GM18951 (cell line): Measurements from ENCODE around the gene PLVAP.

Experiments used
- POLR2A ChIP-seq: IDR thresholded peaks from 4 replicates; pipeline ENCODE4 v1.6.1; 2011; ENCODE audit warnings: mild to moderate bottlenecking; ENCODE audit not compliant: insufficient read length, insufficient read depth; ENCODE audit errors: extremely low read depth
- in situ Hi-C: fragments of 300-500 bp; cut with MboI; formaldehyde crosslinking; loops from one replicate; pipeline ENCODE4 v1.12.0; 2022; ENCODE audit warnings: low sequenced_read_pairs, mixed read lengths, inconsistent platforms; ENCODE audit not compliant: unreplicated experiment

Gene PLVAP

DNA sequence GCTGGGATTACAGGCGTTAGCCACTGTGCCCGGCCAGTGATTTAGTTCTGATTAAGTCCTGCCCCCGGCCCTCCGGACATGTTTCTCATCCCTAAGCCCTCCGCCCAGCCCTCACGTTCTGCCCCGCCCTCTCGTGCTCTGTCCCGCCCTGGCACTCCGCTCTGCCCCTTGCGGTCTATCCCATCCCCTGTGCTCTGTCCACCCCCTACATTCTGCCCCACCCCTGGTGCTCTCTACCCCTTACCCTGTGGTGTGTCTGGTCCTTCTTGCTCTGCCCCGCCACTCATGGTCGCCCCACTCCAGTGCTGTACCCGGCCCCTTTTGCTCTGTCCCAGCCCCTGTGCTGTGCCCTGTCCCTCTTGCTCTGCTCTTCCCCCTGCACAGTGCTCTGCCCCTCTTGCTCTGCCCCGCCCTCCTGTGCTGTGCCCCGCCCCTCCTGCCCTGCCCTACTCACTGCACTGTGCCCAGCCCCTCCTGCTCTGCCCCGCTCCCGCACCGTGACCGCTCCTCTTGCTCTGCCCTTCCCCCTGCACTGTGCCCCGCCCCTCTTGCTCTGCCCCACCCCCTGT, 36.8 kb downstream of the PLVAP start:
- in situ Hi-C loops: no loop called here
- no peak for TF ChIP-seq POLR2A

DNA sequence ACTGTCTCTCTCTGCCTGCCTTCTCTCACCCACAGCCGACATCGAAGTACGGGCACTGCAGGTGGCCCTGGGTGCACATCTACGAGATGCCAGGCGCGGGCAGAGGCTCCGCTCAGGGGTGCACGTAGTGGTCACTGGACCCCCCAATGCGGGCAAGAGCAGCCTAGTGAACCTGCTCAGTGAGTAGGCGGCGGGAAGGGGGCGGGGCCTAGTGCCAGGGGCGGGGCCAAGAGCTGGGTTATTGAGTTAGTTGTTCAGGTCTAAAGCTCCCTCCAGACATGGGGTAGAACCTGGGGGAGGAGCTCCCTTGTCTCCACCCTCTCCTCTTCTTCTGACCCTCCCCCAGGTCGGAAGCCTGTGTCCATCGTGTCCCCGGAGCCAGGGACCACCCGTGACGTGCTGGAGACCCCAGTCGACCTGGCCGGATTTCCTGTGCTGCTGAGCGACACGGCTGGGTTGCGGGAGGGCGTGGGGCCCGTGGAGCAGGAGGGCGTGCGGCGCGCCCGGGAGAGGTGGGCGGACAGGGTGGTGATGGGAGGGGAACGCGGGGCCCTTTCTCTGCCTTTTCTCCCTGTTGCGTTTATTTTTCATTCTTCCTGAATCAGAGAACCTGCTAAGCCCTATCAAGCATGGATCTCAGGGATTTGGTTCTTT, 37.9 kb downstream of the PLVAP start:
- in situ Hi-C loops: no loop called here
- no peak for TF ChIP-seq POLR2A

DNA sequence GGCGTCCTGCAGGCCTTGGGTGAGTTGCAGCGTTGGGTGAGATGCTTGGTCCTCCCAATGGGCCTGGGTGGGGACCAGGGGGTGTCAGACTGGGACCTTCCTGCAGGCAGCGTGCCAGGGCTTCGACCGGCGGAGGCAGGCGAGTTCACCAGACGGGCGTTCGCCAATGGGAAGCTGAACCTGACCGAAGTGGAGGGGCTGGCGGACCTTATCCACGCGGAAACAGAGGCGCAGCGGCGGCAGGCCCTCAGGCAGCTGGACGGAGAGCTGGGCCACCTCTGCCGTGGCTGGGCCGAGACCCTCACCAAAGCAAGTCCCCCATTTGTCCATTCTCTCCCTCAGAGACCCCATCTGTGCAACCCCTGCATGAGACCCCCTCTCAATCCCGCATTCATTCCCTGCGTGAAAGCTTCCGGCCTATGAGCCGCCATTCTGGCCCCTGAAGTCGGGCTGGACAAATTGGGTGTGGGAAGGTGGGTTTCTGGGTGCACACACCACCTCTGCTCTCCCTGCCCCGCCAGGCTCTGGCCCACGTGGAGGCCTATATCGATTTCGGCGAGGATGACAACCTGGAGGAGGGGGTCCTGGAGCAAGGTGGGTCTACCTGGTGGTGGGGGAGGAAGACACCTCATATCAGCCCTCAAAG, 38.6 kb downstream of the PLVAP start:
- in situ Hi-C loops: no loop called here
- TF ChIP-seq POLR2A: no peak

DNA sequence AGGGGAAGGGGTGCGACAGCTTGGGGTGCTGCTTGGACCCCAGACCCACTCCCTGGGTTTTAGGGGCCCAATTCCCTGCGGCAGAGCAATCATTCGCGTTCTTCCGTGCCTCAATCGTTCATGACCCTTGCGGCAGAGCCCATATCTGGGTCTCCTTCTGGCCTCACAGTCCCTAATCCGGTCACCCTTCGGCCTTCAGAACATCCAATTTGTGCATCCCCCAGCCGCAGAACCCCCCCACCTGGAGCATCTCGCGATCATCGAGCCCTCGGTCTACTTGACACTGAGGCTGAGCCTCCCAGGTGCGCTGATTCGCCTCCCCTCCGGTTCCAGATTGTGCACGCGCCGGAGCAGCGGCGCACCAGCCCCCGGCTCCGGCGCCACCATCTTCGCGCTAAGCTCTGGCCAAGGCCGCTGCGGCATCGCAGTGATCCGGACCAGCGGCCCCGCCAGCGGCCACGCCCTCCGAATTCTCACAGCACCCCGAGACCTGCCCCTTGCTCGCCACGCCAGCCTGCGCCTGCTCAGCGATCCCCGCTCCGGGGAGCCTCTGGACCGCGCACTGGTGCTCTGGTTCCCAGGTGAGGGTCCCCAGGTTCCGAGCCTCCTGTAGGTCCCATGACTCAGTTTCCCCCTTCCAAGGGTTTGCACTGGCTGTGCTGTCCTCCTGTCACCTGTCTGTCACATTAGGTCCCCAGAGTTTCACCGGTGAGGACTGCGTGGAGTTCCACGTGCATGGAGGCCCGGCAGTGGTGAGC, 39.3 kb downstream of the PLVAP start:
- TF ChIP-seq POLR2A: no peak
- in situ Hi-C loops: no loop called here

DNA sequence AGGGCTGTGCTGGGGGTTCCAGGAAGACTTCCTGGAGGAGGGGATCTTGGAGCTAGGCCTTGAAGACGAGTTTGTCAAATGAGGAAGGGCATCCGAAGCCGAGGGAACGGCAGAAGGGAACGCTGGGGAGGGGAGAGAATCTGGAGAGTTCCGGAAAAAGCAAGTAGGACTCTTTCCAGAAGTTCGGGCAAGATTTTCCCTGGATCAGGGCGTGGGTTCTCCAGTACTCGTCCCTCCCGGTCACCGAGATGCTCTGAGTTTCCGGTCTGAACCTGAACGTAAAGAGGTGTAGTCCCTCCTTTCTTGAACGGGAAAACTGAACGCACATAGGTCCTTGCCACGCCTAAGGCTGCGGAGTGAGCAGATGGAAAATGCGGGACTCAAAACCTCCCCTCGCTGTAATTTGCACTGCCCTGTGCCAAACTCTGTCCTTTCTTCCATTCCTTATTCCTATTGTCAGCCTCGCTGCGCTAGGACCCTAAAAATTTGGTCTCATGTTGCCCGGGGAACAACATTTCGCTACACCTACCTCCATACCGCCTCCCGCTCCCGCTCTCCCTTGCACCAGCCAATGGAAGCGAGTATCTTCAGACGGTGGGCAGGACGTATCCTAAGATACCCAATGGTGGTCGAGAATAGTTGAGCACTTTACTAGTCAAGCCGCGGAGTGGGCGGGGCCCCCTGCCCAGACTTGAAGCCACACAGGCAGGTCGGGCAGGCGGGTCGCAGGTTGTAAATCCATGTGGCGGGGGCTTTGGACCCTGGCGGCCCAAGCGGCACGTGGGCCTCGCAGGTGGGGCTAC, 40.1 kb downstream of the PLVAP start, which contains the start of gene GTPBP3:
TSS of gene GTPBP3 (plus strand) at position 682 of the 803 bp plus-strand sequence. CDS start at position 741, 59 bp downstream.
- in situ Hi-C loops: no loop called here
- TF ChIP-seq POLR2A: peak; percentile 75

DNA sequence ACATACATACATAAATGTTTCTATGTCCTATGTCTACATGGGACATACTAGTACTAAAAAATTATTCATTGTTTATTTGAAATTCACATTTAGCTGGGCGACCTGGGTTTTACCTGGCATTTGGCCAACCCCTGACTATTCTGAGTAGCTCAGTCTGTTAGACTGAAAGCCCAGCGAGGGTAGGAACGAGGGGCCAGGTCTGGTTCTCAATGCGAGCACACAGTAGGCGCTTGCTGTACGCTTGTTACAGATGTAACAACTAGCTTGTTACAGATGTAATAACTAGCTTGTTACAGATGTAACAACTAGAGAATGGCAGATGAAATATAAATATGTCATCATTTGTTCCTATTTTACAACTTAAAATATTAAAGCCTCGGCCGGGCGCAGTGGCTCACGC, 41.6 kb downstream of the PLVAP start:
- in situ Hi-C loops: no loop called here

DNA sequence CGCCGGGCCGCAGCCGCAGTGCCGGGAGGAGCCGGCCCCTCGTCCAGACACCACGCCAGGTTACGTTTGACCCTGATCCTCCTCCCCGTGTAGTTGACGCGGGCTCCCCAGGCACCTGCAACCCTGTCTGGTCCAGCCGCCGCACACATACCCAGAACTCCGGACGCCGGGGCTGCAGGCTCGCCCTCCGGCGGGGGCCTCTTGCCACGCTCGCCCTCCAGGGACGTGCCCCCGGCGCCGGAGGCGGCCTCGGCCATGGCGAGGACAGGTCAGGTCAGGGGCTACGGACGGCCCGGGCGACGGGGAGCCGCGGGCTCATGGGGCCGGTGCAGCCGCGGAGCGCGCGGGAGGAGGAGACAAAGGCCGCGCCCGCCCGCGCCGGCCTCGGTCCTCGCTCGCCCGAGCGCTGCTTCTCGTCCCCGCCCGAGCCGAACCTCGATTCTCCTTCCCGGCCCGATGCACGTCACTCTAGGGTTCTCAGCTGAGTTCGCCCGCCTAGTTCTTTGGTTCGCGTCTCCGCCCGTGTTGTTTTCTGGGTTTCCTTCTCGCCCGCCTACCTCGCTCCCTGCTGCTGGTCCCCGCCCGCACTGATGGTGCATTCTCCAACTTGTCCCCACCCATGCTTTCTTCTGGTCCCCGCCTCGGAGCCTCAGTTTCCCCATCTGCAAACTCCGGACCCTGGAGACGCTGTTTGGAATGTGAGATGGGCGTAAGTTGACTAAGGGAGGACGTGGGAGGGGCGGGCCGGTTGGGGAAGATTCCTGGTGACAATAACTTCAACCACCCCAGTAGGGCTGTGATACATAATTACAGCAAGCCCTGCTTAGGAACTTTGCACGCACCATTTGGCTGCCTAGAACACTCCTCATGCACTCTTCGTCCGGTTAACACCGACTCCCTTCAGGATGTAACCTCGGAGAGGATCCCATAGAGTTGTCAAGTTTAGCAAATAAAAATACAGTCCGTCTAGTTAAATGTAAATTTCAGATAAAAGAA, 42.4 kb downstream of the PLVAP start, which contains the start of gene ANO8:
TSS of gene ANO8 (minus strand) at position 442 of the 996 bp plus-strand sequence. CDS start at position 257, 185 bp downstream.
- in situ Hi-C loops: no loop called here
- peak; percentile 35 for TF ChIP-seq POLR2A

More for the DNA sequence above, 41.6 kb downstream of the PLVAP start:
- no peak for TF ChIP-seq POLR2A

DNA sequence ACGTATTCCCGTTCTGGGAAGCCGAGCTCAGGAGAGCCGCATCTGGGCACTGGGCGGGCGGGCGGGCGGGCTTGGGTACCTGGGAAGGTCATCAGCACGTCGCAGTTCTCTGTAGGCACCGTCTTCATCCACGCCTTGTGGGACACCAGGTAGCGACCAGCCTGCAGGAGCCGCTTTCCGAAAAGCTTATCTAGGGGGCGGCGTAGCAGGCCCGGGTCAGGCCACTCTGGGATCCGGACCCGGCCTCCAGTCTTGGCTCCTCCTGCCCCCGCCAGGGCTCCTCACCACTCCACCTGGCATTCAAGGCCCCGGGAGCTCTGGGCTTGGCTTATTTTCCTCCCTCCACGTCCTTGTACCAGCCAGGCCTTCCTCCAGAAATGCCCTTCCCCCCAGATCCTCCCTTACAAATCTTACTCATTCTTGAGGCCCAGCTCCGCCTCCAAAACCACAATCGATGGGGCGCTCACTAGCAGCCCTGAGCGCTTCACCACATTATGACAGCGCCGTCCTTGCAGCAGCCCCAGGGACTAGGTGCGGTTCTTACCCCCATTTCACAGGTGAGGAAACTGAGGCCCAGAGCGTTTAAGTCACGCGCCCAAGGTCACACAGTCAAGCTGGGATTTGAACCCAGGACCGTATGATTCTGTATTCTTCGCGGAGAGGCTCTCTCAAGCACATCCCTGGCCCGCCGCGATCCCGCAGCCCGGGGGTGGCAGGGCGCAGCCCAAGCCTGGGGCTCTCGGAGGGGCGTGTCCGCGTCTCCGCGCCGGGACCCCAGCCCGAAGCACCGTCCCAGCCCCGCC, 43.3 kb downstream of the PLVAP start:
- TF ChIP-seq POLR2A: no peak
- in situ Hi-C loops: no loop called here

DNA sequence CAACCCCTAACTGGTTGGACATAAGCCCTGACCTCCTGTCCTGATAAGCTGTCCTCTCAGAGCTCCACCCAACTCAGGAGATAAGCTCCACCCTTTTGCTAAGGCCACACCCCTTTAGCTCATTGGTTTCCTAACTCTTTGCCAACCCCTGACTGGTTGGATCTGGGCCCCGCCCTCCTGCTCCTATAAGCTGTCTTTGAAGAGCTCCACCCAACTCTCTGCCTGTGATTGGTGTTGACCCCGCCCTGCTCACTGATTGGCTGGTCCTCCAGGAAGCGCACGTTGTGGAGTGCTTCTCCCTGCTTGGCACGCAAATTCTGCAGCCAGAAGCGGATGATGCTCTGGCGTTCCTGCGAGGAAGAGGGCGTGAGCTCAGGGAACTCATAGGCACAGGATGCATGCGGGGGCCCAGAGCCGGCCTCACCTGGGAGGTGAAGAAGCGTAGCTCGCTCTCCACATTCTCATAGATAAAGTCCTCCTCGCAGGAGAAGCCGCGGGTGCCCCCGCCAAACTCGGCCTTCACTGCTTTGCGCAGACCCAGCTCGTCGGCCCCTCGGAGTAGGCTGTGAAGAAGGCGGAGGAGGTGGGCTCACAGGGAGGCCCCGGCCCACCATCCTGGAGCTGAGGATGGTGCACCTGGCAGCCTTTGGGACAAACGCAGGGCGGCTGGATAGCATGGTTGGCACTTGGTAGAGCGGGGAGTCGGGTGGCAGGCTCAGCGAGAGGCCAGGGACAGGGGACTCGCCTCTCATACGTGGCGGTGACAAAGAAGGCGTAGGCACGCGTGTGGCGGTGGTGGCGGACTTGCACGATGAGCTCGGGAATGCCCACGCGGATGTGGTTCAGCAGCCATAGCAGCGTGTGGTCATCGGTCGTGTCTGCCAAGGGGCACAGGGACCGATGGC, 44.2 kb downstream of the PLVAP start:
- in situ Hi-C loops: no loop called here
- no peak for TF ChIP-seq POLR2A

DNA sequence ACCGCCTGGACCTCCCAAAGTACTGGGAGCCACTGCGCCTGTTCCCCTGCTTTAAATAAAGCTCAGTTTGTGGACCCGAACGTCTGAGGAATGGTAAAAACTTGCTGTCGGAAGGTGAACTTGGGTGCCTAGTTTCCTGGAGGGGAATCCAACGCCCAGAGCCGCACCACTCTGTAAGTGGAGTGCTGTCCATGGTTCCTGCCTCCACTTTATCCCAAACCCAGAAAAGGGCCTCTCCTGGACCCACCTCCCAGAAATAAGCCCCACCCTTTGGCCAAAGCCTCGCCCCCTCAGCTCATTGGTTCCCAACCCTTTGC, 44.8 kb downstream of the PLVAP start:
- in situ Hi-C loops: no loop called here
- no peak for TF ChIP-seq POLR2A

DNA sequence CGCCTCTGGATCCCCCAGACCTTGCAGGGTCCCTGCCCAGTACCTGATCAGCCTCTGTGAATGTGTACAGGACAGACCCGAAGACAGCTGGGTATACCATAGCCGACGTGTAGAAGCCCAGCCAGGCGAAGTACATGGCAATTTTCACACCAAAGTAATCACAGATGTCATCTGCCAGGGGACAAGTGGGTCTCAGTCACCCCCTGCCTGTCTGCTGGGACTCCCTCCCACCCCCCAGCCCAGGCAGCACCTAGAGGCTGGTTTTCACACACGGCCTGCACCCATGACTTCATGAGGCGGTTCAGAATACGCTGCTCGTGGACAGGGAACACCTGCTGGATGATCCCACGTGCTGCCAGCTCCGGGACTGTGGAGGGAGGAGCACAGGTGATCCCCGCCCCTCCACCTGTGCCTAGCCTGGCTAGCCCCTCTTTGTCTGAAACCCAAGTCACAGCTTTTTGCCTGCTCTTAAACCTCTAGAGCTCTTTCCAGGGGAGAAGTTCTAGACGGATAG, 46.0 kb downstream of the PLVAP start:
- in situ Hi-C loops: no loop called here
- no peak for TF ChIP-seq POLR2A
